HG03571 (cell line): ENCODE results near the gene CDH22.

Experiments
- ATAC-seq: cut with Tn5 transposase; IDR thresholded peaks from one replicate; pipeline ENCODE4 v1.9.1; 2021; ENCODE audit not compliant: unreplicated experiment

Gene CDH22

DNA sequence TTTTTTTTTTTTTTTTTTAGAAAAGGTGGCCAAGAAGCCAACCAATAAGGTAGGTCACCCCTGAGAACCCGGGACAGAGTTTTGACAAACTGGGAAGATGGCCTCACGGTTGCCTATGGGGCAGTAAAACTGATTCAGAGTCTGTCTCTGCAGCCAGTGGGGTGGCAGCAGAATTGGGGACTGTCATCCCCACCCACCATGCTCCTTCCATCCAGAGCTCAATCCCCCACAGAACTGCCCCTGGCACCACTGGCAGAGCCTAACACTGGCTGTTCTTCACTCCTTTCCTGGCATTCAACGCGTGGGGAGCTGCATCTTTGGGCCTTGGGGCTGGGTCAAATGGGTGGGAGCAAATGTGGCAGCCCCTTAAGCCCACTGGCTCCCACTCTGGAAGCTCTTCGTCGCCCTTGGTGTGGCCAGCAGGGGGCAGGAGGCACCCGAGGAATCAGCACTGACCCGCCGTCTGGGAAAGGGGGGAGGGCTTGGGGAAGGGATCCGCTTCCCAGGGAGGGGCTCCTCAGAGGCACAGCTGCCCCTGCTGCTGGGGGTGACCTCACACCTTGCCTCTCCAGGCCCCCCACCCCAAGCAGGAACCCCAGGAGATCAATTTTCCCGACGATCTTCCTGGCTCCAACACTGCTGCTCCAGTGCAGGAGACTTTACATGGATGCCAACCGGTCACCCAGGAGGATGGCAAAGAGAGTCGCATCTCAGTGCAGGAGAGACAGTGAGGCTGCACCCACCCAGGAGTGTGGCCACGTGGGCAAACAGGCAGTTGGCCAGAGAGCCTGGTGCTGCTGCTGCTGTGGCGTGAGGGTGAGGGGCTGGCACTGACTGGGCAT lies 179.8 kb downstream of the CDH22 start:
- ATAC-seq, result no peak

DNA sequence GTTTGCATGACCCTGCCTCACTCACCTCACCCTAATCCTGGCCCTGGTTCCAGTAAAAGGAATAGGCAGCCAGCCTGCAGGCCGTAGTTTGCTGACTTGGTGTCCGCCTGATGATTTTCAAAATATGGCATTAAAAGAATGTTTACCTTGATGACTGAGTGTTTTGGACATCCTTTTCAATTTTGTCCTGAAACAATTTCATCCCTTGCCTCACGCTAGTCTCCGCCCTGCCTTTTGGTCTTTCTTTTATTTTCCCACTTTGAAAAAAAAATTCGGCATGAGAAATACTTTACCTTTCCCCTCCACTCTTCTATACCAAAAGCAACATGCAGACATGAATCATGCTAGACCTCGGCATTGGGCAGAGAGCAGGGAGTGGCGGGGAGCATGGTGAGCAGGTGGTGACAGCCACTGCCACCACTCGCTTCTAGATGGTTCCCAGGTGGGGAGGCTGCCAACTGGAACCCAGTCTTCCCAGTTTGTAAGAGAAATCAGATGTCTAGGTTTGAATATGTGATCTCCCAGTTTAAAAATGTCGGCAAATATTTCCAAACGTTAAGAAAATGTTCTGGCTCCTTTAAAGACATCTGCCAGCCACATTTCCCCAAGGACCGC lies 180.8 kb downstream of the CDH22 start:
- ATAC-seq, result no peak

DNA sequence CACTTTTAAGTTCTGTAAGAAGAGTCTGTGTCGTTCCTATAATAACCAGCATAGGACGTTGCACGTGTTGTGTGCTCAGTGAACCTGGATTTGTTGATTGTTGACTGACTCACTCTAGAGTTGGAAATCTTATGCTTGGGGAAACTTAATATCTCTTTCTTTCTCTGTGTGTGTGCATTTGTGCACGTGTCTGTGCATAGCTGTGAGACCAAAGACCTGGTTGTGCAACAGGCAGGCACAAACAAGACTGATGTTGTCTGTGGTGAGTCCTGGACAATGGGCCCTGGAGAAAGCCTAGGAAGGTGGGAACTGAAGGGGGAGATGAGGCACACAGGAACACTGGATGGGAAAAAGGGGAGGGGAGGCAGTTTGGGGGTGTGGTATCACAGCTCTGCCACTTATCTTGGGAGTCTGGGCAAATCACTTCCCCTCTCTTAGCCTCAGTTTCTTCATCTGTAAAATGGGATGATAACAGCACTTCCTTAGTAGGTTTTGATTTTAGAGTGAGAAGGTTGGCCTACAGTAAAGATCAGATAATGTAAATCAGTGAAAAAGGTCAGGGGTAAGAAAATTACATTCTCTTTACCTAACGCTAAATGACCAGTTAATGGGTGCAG lies 181.8 kb downstream of the CDH22 start:
- no peak for ATAC-seq
